Choroid plexus epithelial cell (primary cell): ENCODE measurements around the gene CIB4.

ENCODE experiments used
- DNase-seq: peaks from one replicate; pipeline ENCODE4 v3.0.0-alpha.2; 2010; ENCODE audit warnings: low read depth
- H3K4me3 ChIP-seq: 2 replicates; pipeline ENCODE4 v1.5.1; 2011; ENCODE audit warnings: low read depth, mild to moderate bottlenecking, control low read depth, low read length, moderate library complexity
- TF ChIP-seq, protein P1 (sequence below): conservative IDR thresholded peaks from 2 replicates; pipeline ENCODE4 v1.5.1; 2011; ENCODE audit warnings: low read depth, mild to moderate bottlenecking, control low read depth, inconsistent platforms, low read length, moderate library complexity

The CIB4 gene

DNA sequence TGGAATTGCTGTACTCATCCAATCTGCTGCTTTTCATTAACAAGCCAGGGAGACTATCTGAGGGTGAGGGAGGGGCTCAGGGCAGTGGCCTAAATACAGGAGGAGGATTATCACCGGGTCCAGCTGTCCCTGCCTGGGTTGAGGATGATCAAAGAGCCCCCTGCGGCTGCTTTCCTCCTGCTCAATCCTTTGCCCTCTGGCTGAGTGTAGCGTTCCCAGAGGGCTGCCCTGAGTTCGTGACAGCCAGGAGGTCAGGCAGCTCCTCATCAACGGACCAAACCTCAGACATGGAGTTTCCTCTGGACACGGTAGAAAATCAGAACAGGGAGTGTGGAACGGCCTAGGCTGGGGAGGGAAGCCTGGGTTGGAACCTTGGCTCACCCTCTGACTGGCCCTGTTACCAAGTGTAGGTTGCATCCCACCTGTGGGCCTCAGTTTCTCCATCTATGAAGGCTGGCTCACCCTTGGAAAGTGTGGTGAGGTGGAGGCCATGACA is 23.5 kb downstream of the CIB4 start:
- TF ChIP-seq, protein P1, sequence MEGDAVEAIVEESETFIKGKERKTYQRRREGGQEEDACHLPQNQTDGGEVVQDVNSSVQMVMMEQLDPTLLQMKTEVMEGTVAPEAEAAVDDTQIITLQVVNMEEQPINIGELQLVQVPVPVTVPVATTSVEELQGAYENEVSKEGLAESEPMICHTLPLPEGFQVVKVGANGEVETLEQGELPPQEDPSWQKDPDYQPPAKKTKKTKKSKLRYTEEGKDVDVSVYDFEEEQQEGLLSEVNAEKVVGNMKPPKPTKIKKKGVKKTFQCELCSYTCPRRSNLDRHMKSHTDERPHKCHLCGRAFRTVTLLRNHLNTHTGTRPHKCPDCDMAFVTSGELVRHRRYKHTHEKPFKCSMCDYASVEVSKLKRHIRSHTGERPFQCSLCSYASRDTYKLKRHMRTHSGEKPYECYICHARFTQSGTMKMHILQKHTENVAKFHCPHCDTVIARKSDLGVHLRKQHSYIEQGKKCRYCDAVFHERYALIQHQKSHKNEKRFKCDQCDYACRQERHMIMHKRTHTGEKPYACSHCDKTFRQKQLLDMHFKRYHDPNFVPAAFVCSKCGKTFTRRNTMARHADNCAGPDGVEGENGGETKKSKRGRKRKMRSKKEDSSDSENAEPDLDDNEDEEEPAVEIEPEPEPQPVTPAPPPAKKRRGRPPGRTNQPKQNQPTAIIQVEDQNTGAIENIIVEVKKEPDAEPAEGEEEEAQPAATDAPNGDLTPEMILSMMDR = no peak
- H3K4me3 ChIP-seq = no peak overlapping the region
- DNase-seq = no peak

DNA sequence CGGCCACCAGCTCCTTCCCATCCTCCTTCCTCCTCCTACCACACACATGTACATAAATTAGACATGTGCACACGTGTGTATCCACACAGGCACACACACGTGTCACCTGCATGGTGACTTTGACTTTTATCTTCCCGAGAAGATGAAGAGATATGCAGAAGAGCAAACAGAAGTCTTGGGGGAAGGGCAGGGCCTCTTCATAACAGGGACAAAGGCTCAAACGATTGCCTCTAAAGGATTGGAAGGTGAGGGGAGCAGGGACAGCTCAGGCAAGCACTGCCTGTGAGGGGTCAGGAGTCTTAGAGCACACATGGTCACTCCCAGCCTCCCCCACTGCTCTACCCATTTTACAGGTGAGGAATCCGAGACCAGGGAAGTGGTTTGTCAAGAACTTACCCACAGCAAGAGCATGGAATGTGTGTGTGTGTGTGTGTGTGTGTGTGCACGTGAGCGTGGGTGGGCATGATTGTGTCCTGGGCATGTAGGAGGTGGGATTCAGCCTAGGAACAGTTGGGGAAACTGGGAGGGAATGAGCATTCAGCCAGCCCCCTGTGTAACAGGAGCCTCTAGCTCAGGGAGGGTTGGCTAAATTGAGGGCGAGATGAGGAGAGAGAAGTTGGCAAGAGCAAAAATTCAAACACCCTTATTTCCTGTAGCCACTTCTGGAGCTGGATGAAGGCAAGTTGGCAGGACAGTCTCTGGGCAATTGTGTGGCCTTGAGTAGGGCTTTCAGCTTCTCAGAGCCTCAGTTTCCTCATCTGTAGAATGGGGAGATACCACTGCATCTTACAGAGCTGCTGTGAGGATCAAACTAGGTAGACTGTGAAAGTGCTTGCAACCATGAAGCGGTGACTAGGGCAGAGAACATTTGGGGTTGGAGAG is 24.2 kb downstream of the CIB4 start:
- no peak overlapping the region for H3K4me3 ChIP-seq
- TF ChIP-seq, protein P1 = no peak
- DNase-seq = no peak

DNA sequence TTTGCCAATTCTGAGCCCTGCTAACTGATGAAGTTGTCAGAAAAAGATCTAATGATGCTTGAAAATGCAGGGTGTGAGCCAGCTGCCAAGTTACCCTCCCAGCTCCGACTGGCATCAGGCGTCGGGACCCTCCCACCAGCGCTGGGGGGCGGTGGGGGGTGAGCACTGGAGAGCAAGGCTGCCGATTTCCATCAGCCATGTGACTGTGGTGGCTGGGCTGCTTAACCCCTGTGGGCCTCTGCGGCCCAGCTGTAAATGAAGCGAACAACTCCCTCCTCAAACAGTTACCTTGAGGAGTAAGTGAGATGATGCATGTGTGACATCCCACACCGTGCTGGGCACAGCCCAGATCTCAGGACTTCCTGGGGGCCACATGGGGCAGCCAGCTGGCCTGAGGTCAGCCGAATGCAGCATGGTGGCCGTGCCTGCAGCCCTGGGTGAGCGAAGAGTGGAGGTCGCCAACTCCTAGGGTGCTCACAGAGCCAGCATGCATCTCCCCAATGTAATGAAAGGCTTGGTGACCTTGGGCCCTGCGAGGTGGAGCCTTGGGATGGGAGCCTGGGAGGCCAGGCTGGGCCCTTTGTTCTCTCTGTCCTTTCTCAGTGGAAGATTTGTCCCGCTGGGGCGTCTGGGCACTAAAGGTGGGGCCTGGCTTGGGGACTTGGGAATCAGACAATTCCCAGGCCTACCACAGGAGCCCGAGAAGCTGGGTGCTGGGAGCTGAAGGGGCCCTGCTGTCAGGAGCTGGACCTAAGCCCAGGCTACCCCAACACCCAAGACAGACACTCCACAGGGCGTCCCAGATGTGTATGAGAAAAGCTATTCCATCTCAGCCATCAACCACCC is 25.1 kb downstream of the CIB4 start:
- DNase-seq = no peak
- no peak overlapping the region for H3K4me3 ChIP-seq
- TF ChIP-seq, protein P1 = no peak

DNA sequence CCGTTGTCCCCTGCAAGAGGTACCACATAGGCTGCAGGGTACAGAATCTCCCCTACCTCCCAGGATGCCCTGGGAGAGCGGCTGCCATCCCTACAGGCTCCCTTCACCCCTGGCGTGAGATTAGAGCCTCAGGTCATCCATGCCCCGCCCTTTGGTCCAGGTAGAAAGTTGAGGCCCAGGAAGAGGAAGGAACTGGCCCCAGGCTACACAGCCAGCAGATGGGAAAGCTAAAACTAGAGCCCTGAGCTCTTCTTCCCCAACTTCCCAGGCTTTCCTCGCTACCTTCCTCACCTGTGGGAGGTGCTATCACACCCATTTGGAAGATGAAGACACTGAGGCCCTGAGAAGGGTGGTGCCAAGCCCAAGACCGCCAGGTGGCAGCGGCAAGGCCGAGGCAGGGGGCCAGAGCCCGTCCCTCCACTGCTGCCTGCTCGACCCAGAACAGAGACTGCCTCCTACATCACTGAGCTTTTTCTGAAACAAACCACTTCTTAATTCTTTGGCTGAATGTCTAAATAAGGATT is 25.8 kb downstream of the CIB4 start:
- no peak overlapping the region for H3K4me3 ChIP-seq
- DNase-seq = no peak
- TF ChIP-seq, protein P1 = no peak

DNA sequence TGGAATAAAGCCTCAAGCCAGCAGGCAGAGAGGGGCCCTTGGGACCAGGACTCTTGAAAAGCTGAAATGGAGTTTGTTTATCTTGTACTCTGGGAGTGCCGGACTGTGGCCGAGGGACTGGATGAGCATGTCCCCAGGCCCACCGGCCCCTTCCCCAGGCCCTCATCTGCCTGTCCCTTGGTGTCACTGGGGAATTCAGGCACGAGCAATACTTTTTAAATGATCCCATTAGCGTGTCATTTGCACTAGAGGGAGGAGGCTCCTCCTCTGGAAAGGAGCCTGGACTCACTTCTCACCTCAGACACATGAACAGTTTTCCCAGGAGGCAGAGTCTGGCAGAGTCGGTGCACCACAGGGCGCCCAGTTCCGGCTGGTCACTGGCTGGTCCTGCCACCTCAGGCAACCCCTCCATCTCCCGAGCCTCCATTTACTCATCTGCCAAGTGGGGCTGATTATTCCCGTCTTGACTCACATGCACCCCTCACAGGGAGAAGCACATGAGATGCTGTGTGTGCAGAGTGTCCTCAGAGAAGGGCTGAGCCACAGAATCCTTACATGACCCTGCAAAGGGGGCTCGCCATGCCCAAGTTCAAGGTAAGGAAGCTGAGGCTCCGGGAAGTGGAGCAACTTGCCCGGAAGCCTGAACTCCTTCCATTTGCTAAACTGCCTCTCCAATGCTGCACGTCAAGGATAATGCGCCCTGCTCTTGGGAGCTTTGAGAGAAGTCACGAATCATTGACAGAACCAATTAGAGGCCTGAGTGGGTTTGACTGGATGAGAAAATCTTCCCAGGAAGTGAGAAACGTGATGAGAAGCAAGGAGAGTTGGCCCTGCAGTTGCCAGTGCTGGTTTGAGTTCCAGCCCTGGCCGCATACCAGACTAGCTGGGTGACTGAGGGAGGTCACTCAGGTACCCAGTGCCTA is 26.7 kb downstream of the CIB4 start:
- TF ChIP-seq, protein P1 = no peak
- no peak overlapping the region for H3K4me3 ChIP-seq
- no peak for DNase-seq
